T47D (cell line): Measurements from ENCODE around the gene XYLB.
"Not testable (repeated sequence)": the region's sequence is repeated elsewhere in the genome, so short reads cannot be mapped to it uniquely, and the experiment has no call there.

Experiments
- DNase-seq, 2 experiments: peaks; one replicate each; pipeline versions ENCODE4 v3.0.0 to v3.0.0-alpha.2; 2011 to 2012; ENCODE audit warnings: low read depth in 1 of 2, low spot score in 1 of 2
- JUND ChIP-seq: IDR thresholded peaks from 2 replicates; pipeline ENCODE4 v1.6.1; 2012; ENCODE audit warnings: low read depth
- in situ Hi-C: cut with HindIII; loops from 2 replicates; pipeline ENCODE4 v1.10.0; 2016; ENCODE audit warnings: low sequenced_read_pairs, low pct_unique_long_range_greater_than_20kb

The XYLB gene

GRCh38 chr3:38346587-38347410 lies at the start of gene XYLB:
XYLB (plus strand) TSS chr3:38346785; CDS start chr3:38346869, 84 bp downstream.
- in situ Hi-C loops: no loop called here
- DNase-seq: peak; percentile 93 to 96
- no peak for TF ChIP-seq JUND

- in situ Hi-C loops: not testable (repeated sequence)
- peak in 1 of 2 experiments; percentile 65 for DNase-seq
Observed at GRCh38 chr3:38297053-38297452, 49.5 kb upstream of the XYLB start.

GRCh38 chr3:38297537-38297936 lies 49.0 kb upstream of the XYLB start:
- in situ Hi-C loops: no loop called here
- DNase-seq: no peak
- no peak for TF ChIP-seq JUND

- in situ Hi-C loops: no loop called here
- no peak for DNase-seq
- no peak for TF ChIP-seq JUND
Observed at GRCh38 chr3:38297947-38298711, 48.5 kb upstream of the XYLB start.

- no peak for TF ChIP-seq JUND
- in situ Hi-C loops: no loop called here
- DNase-seq: no peak
Observed at GRCh38 chr3:38306941-38307340, 39.6 kb upstream of the XYLB start.

GRCh38 chr3:38307599-38307998 lies 39.0 kb upstream of the XYLB start:
- in situ Hi-C loops: no loop called here
- no peak for DNase-seq
- TF ChIP-seq JUND: no peak

GRCh38 chr3:38308456-38308855 lies 38.1 kb upstream of the XYLB start:
- DNase-seq: no peak
- in situ Hi-C loops: no loop called here
- TF ChIP-seq JUND: no peak

- in situ Hi-C loops: no loop called here
- TF ChIP-seq JUND: no peak
- no peak for DNase-seq
Observed at GRCh38 chr3:38311476-38311875, 35.1 kb upstream of the XYLB start.

GRCh38 chr3:38311941-38312340 lies 34.6 kb upstream of the XYLB start:
- DNase-seq: no peak
- in situ Hi-C loops: no loop called here
- no peak for TF ChIP-seq JUND

- no peak for TF ChIP-seq JUND
- in situ Hi-C loops: no loop called here
- DNase-seq: no peak
Observed at GRCh38 chr3:38312356-38312755, 34.2 kb upstream of the XYLB start.

- in situ Hi-C loops: no loop called here
- no peak for DNase-seq
- TF ChIP-seq JUND: no peak
Observed at GRCh38 chr3:38313263-38313662, 33.3 kb upstream of the XYLB start.

- TF ChIP-seq JUND: no peak
- DNase-seq: no peak
- in situ Hi-C loops: no loop called here
Observed at GRCh38 chr3:38313695-38314094, 32.9 kb upstream of the XYLB start.

- DNase-seq: no peak
- no peak for TF ChIP-seq JUND
- in situ Hi-C loops: no loop called here
Observed at GRCh38 chr3:38314112-38314763, 32.3 kb upstream of the XYLB start.
